Keratinocyte (primary cell): Measurements from ENCODE around the gene KLRG1.

Source experiments
- CTCF ChIP-seq, 3 experiments: IDR thresholded peaks in 1 of 3; conservative IDR thresholded peaks in 1 of 3; optimal IDR thresholded peaks in 1 of 3; 2 replicates in 2 of 3; 3 replicates in 1 of 3; pipeline versions ENCODE3 to v1.5.1; 2011; ENCODE audit warnings: low read length in 3 of 3, mild to moderate bottlenecking in 3 of 3, moderate library complexity in 2 of 3, control low read depth in 1 of 3, inconsistent platforms in 1 of 3; ENCODE audit not compliant: insufficient read depth in 2 of 3; ENCODE audit errors: extremely low read depth in 1 of 3
- EZH2 ChIP-seq: IDR thresholded peaks from one replicate; pipeline ENCODE4 v1.6.1; 2012; ENCODE audit warnings: inconsistent platforms, mild to moderate bottlenecking, low read length, moderate library complexity

GRCh38 chr12:8980137-8980536, 9.2 kb upstream of the KLRG1 start:
- TF ChIP-seq EZH2 (no peak), CTCF (optimal IDR thresholded peaks at IDR 0.05 in 1 of 3, IDR thresholded peaks at IDR 0.05 in 1 of 3, conservative IDR thresholded peaks at IDR 0.05 in 1 of 3; ENCODE audit: extremely low read depth in 1 of 3, insufficient read depth in 2 of 3, low read length in 3 of 3) (no peak)
